OCI-LY3 (cell line): ENCODE measurements around the gene SCAND1.

ENCODE experiments used
- H2AFZ ChIP-seq: fragments of 200-600, 300-600 bp; shearing (Covaris generic); 2 replicates; pipeline ENCODE4 v1.6.0; 2014; ENCODE audit warnings: antibody characterized with exemption, low read depth, low read length
- H3K27ac ChIP-seq: fragments of 200-600, 300-600 bp; sonication (generic); 2 replicates; pipeline ENCODE4 v1.5.1; 2014; ENCODE audit warnings: mild to moderate bottlenecking, low read length, moderate library complexity, mixed read lengths
- H3K27me3 ChIP-seq: fragments of 200-600, 300-600 bp; sonication (generic); 2 replicates; pipeline ENCODE4 v1.6.1; 2014; ENCODE audit warnings: low read depth, low read length, mixed read lengths
- H3K36me3 ChIP-seq: fragments of 200-600, 300-600 bp; sonication (generic); replicated peaks from 2 replicates; pipeline ENCODE3; 2014; ENCODE audit warnings: low read depth, low read length, mixed read lengths
- H3K4me1 ChIP-seq: fragments of 300-600, 200-600 bp; sonication (generic); 2 replicates; pipeline ENCODE4 v1.6.1; 2014; ENCODE audit warnings: low read length, mixed read lengths
- H3K4me2 ChIP-seq: fragments of 200-600, 300-600 bp; sonication (generic); 2 replicates; pipeline ENCODE4 v1.6.1; 2014; ENCODE audit warnings: low read length, mixed read lengths
- H3K4me3 ChIP-seq: fragments of 300-600, 200-600 bp; sonication (generic); 2 replicates; pipeline ENCODE4 v1.5.1; 2014; ENCODE audit warnings: antibody characterized with exemption, mild to moderate bottlenecking, low read length, moderate library complexity
- H3K79me2 ChIP-seq: fragments of 300-600, 200-600 bp; shearing (Covaris generic); 2 replicates; pipeline ENCODE4 v1.6.1; 2014; ENCODE audit warnings: mild to moderate bottlenecking, low read length, mixed read lengths
- H3K9ac ChIP-seq: fragments of 300-600, 200-600 bp; shearing (Covaris generic); 2 replicates; pipeline ENCODE4 v1.6.0; 2014; ENCODE audit warnings: mild to moderate bottlenecking, low read length, moderate library complexity
- H3K9me3 ChIP-seq: fragments of 200-600, 300-600 bp; shearing (Covaris generic); 2 replicates; pipeline ENCODE4 v1.6.1; 2014; ENCODE audit warnings: low read length, mixed read lengths; ENCODE audit not compliant: insufficient read depth
- H4K20me1 ChIP-seq: fragments of 200-600, 300-600 bp; sonication (generic); 2 replicates; pipeline ENCODE4 v1.6.1; 2016; ENCODE audit warnings: low read length, mixed read lengths; ENCODE audit not compliant: insufficient read depth
- CTCF ChIP-seq: fragments of 200-600, 300-600 bp; sonication (generic); IDR thresholded peaks from 2 replicates; pipeline ENCODE4 v1.5.1; 2014; ENCODE audit warnings: antibody characterized with exemption, low read length, low read depth
- EZH2phosphoT487 ChIP-seq: fragments of 200-600 bp; shearing (Covaris generic); IDR thresholded peaks from 2 replicates; pipeline ENCODE4 v1.6.1; 2018; ENCODE audit warnings: antibody characterized with exemption, mixed run types, low read depth

SCAND1 gene

GRCh38 chr20:35920523-35920922 lies 33.8 kb downstream of the SCAND1 start:
- no peak overlapping the region for H2AFZ ChIP-seq
- H3K27me3 ChIP-seq: no peaks in the 10 kb centered on the region
- TF ChIP-seq EZH2phosphoT487: no peak
- TF ChIP-seq CTCF: no peak
- H3K4me1 ChIP-seq: no peaks in the 10 kb centered on the region
- H3K9me3 ChIP-seq: no peaks in the 10 kb centered on the region
- H3K9ac ChIP-seq: no peak overlapping the region
- peaks cover 4% of the 10 kb centered on the region; the same call in 1 of the 2 replicates for H4K20me1 ChIP-seq
- H3K27ac ChIP-seq: no peak overlapping the region
- peaks cover 23% of the 10 kb centered on the region for H3K36me3 ChIP-seq
- no peak overlapping the region for H3K4me2 ChIP-seq
- no peak overlapping the region for H3K4me3 ChIP-seq
- no peaks in the 10 kb centered on the region for H3K79me2 ChIP-seq

GRCh38 chr20:35918021-35918420 lies 36.3 kb downstream of the SCAND1 start:
- Histone ChIP-seq H3K27me3 (no peaks in the 10 kb centered on the region), H3K4me2 (no peak overlapping the region), H3K36me3 (peaks cover 30% of the 10 kb centered on the region), H3K27ac (no peak overlapping the region), H3K9me3 (no peaks in the 10 kb centered on the region), H4K20me1 (peaks cover 4% of the 10 kb centered on the region; the same call in 1 of the 2 replicates), H3K79me2 (no peaks in the 10 kb centered on the region), H3K9ac (no peak overlapping the region), H2AFZ (no peak overlapping the region), H3K4me1 (no peaks in the 10 kb centered on the region), H3K4me3 (no peak overlapping the region)
- TF ChIP-seq CTCF: no peak
- no peak for TF ChIP-seq EZH2phosphoT487

- H3K4me3 ChIP-seq: no peak overlapping the region
- H3K79me2 ChIP-seq: no peaks in the 10 kb centered on the region
- no peaks in the 10 kb centered on the region for H3K4me1 ChIP-seq
- H3K27me3 ChIP-seq: no peaks in the 10 kb centered on the region
- H3K4me2 ChIP-seq: no peak overlapping the region
- H3K27ac ChIP-seq: no peak overlapping the region
- TF ChIP-seq EZH2phosphoT487: no peak
- no peak overlapping the region for H3K9ac ChIP-seq
- H2AFZ ChIP-seq: no peak overlapping the region
- no peaks in the 10 kb centered on the region for H3K9me3 ChIP-seq
- H4K20me1 ChIP-seq: peaks cover 4% of the 10 kb centered on the region; the same call in 1 of the 2 replicates
- peaks cover 30% of the 10 kb centered on the region for H3K36me3 ChIP-seq
These were observed 37.2 kb downstream of the SCAND1 start for GRCh38 chr20:35917077-35917476.

GRCh38 chr20:35912881-35913280 lies 41.4 kb downstream of the SCAND1 start:
- Histone ChIP-seq H3K36me3 (peaks cover 22% of the 10 kb centered on the region), H3K4me3 (no peak overlapping the region), H3K4me1 (peaks cover 22% of the 10 kb centered on the region), H3K79me2 (no peaks in the 10 kb centered on the region), H4K20me1 (peaks cover 27% of the 10 kb centered on the region), H3K4me2 (no peak overlapping the region), H2AFZ (no peak overlapping the region), H3K27me3 (no peaks in the 10 kb centered on the region), H3K27ac (no peak overlapping the region), H3K9me3 (no peaks in the 10 kb centered on the region), H3K9ac (no peak overlapping the region)
- TF ChIP-seq EZH2phosphoT487: no peak
- TF ChIP-seq CTCF: no peak

GRCh38 chr20:35910254-35910653 lies 44.0 kb downstream of the SCAND1 start:
- H3K4me3 ChIP-seq: no peak overlapping the region
- peaks cover 22% of the 10 kb centered on the region for H3K4me1 ChIP-seq
- H3K27me3 ChIP-seq: no peaks in the 10 kb centered on the region
- H3K36me3 ChIP-seq: peaks cover 23% of the 10 kb centered on the region
- H3K9me3 ChIP-seq: no peaks in the 10 kb centered on the region
- H3K79me2 ChIP-seq: no peaks in the 10 kb centered on the region
- peaks cover 36% of the 10 kb centered on the region for H4K20me1 ChIP-seq
- no peak overlapping the region for H3K4me2 ChIP-seq
- TF ChIP-seq CTCF (no peak), EZH2phosphoT487 (no peak)
- H3K9ac ChIP-seq: no peak overlapping the region
- H3K27ac ChIP-seq: no peak overlapping the region
- H2AFZ ChIP-seq: no peak overlapping the region
